GM18498 (cell line): ENCODE results near the gene BUB1B.

Experiments
- ATAC-seq: cut with Tn5 transposase; IDR thresholded peaks from one replicate; pipeline ENCODE4 v1.9.1; 2021; ENCODE audit warnings: mild to moderate bottlenecking, moderate library complexity; ENCODE audit not compliant: unreplicated experiment

The BUB1B gene

GRCh38 chr15:40182358-40183029, 21.6 kb downstream of the BUB1B start:
- ATAC-seq = no peak

- no peak for ATAC-seq
Measured at GRCh38 chr15:40183636-40184463, 23.0 kb downstream of the BUB1B start.

GRCh38 chr15:40190591-40190990, 29.7 kb downstream of the BUB1B start:
- no peak for ATAC-seq

GRCh38 chr15:40192942-40193341, 32.1 kb downstream of the BUB1B start:
- ATAC-seq = no peak

GRCh38 chr15:40197434-40197833, 36.6 kb downstream of the BUB1B start:
- ATAC-seq = no peak

GRCh38 chr15:40198355-40199085, 37.7 kb downstream of the BUB1B start:
- no peak for ATAC-seq

- ATAC-seq = no peak
Measured at GRCh38 chr15:40204100-40204499, 43.2 kb downstream of the BUB1B start.

- ATAC-seq = no peak
Measured at GRCh38 chr15:40217166-40217824, 56.4 kb downstream of the BUB1B start.

- no peak for ATAC-seq
Measured at GRCh38 chr15:40219801-40220200, 58.9 kb downstream of the BUB1B start.

GRCh38 chr15:40222131-40222530, 61.3 kb downstream of the BUB1B start:
- ATAC-seq = no peak

GRCh38 chr15:40226736-40227135, 65.9 kb downstream of the BUB1B start:
- ATAC-seq = no peak

- ATAC-seq = no peak
Measured at GRCh38 chr15:40229316-40229715, 68.4 kb downstream of the BUB1B start.

- no peak for ATAC-seq
Measured at GRCh38 chr15:40229956-40230355, 69.1 kb downstream of the BUB1B start.

GRCh38 chr15:40232625-40233070, 71.8 kb downstream of the BUB1B start:
- ATAC-seq = no peak

- no peak for ATAC-seq
Measured at GRCh38 chr15:40233727-40234577, 73.1 kb downstream of the BUB1B start.

GRCh38 chr15:40234783-40235182, 73.9 kb downstream of the BUB1B start:
- no peak for ATAC-seq

- no peak for ATAC-seq
Measured at GRCh38 chr15:40235201-40235885, 74.5 kb downstream of the BUB1B start.

- ATAC-seq = no peak
Measured at GRCh38 chr15:40238532-40239403, 77.9 kb downstream of the BUB1B start, which contains the start of gene PAK6. PAK6 (plus strand) TSS chr15:40239063; CDS start chr15:40264786, 25,723 bp downstream.

GRCh38 chr15:40239404-40239692, 78.5 kb downstream of the BUB1B start:
- no peak for ATAC-seq
